Subcutaneous abdominal adipose tissue (tissue), 5 donors: ENCODE results near the gene UTF1.

Experiments used
- H3K27ac ChIP-seq: one replicate; pipeline ENCODE4 v1.7.0; 2013; ENCODE audit warnings: low read depth, mild to moderate bottlenecking, inconsistent platforms, low read length, moderate library complexity
- H3K27me3 ChIP-seq, 5 donors: one replicate each; pipeline ENCODE4 v1.7.0; 2013; ENCODE audit warnings: low read length in 5 of 5, inconsistent platforms in 1 of 5; ENCODE audit not compliant: control insufficient read depth in 5 of 5, insufficient read depth in 4 of 5
- H3K36me3 ChIP-seq, 5 donors: one replicate each; pipeline ENCODE4 v1.7.0; 2013; ENCODE audit warnings: low read length in 5 of 5; ENCODE audit not compliant: control insufficient read depth in 5 of 5, insufficient read depth in 5 of 5
- H3K4me1 ChIP-seq, 5 donors: one replicate each; pipeline ENCODE4 v1.7.0; 2013; ENCODE audit warnings: low read length in 5 of 5, mild to moderate bottlenecking in 3 of 5, moderate library complexity in 1 of 5; ENCODE audit not compliant: control insufficient read depth in 5 of 5, insufficient read depth in 5 of 5
- H3K4me3 ChIP-seq, 5 donors: one replicate each; pipeline ENCODE4 v1.7.0; 2013; ENCODE audit warnings: low read length in 5 of 5, low read depth in 1 of 5
- H3K9ac ChIP-seq, 5 donors: one replicate each; pipeline ENCODE4 v1.7.0; 2013; ENCODE audit warnings: low read length in 5 of 5, mild to moderate bottlenecking in 4 of 5, moderate library complexity in 3 of 5
- H3K9me3 ChIP-seq, 5 donors: one replicate each; pipeline ENCODE4 v1.7.0; 2013; ENCODE audit warnings: low read length in 5 of 5; ENCODE audit not compliant: control insufficient read depth in 5 of 5
- donor health status: healthy.
- donor health status: healthy.
- donor health status: healthy.
- donor health status: healthy.
- donor health status: healthy.

The UTF1 gene

GRCh38 chr10:133276435-133277201 is 46.6 kb downstream of the UTF1 start, which contains the start of gene ADAM8:
Gene ADAM8, minus strand, starts transcription at chr10:133276868. Its CDS starts 51 bp downstream, at chr10:133276817.
- Histone ChIP-seq H3K4me3 (peak within 1 kb of the TSS in 3 of 5 donors; percentile 23 to 46 (median 41)), H3K27me3 (peaks cover 12 to 33% (median 26%) of the 10 kb centered on the region in 5 donors), H3K4me1 (peaks cover 0 to 34% (median 11%) of the 10 kb centered on the region in 5 donors), H3K9ac (no peak within 1 kb of the TSS), H3K27ac (no peak within 1 kb of the TSS), H3K9me3 (no peaks in the 10 kb centered on the region), H3K36me3 (peaks cover 0 to 35% (median 30%) of the 10 kb centered on the region in 5 donors)

- peaks cover 0 to 34% (median 11%) of the 10 kb centered on the region in 5 donors for H3K4me1 ChIP-seq
These were observed 47.4 kb downstream of the UTF1 start for GRCh38 chr10:133277277-133277992.

GRCh38 chr10:133277993-133278576 is 48.1 kb downstream of the UTF1 start:
- peak overlapping the region in 1 of 5 donors; percentile 3 for H3K4me3 ChIP-seq
- H3K9ac ChIP-seq: no peak overlapping the region
- H3K4me1 ChIP-seq: peaks cover 0 to 34% (median 11%) of the 10 kb centered on the region in 5 donors
- H3K27me3 ChIP-seq: peaks cover 12 to 30% (median 26%) of the 10 kb centered on the region in 5 donors
- H3K27ac ChIP-seq: no peak overlapping the region
- no peaks in the 10 kb centered on the region for H3K9me3 ChIP-seq
- H3K36me3 ChIP-seq: peaks cover 0 to 46% (median 44%) of the 10 kb centered on the region in 5 donors

More at GRCh38 chr10:133277277-133277992, 47.4 kb downstream of the UTF1 start:
- Histone ChIP-seq H3K27ac (no peak overlapping the region), H3K9me3 (no peaks in the 10 kb centered on the region), H3K27me3 (peaks cover 12 to 33% (median 26%) of the 10 kb centered on the region in 5 donors), H3K36me3 (peaks cover 0 to 39% (median 38%) of the 10 kb centered on the region in 5 donors), H3K4me3 (no peak overlapping the region), H3K9ac (no peak overlapping the region)

- H3K27ac ChIP-seq: no peak overlapping the region
- H3K9me3 ChIP-seq: no peaks in the 10 kb centered on the region
- no peak overlapping the region for H3K9ac ChIP-seq
- peaks cover 0 to 52% (median 51%) of the 10 kb centered on the region in 5 donors for H3K36me3 ChIP-seq
- peaks cover 0 to 34% (median 11%) of the 10 kb centered on the region in 5 donors for H3K4me1 ChIP-seq
- H3K4me3 ChIP-seq: peak overlapping the region in 1 of 5 donors; percentile 3
- H3K27me3 ChIP-seq: peaks cover 12 to 26% (median 24%) of the 10 kb centered on the region in 5 donors
These were observed 48.7 kb downstream of the UTF1 start for GRCh38 chr10:133278577-133279265.

GRCh38 chr10:133279326-133280226 is 49.6 kb downstream of the UTF1 start:
- Histone ChIP-seq H3K4me3 (no peak overlapping the region), H3K4me1 (peaks cover 0 to 34% (median 11%) of the 10 kb centered on the region in 5 donors), H3K27ac (no peak overlapping the region), H3K9ac (no peak overlapping the region), H3K27me3 (peaks cover 12 to 23% (median 21%) of the 10 kb centered on the region in 5 donors), H3K9me3 (no peaks in the 10 kb centered on the region), H3K36me3 (peaks cover 0 to 61% (median 59%) of the 10 kb centered on the region in 5 donors)

GRCh38 chr10:133280391-133281059 is 50.5 kb downstream of the UTF1 start:
- Histone ChIP-seq H3K9me3 (no peaks in the 10 kb centered on the region), H3K9ac (no peak overlapping the region), H3K4me3 (no peak overlapping the region), H3K4me1 (peaks cover 0 to 29% (median 11%) of the 10 kb centered on the region in 5 donors), H3K27me3 (peaks cover 10 to 15% (median 12%) of the 10 kb centered on the region in 5 donors), H3K36me3 (peaks cover 0 to 70% (median 69%) of the 10 kb centered on the region in 5 donors), H3K27ac (no peak overlapping the region)

- Histone ChIP-seq H3K36me3 (peaks cover 4 to 76% (median 74%) of the 10 kb centered on the region in 5 donors), H3K9ac (no peak overlapping the region), H3K9me3 (no peaks in the 10 kb centered on the region), H3K27me3 (peaks cover 5 to 10% (median 6%) of the 10 kb centered on the region in 5 donors), H3K27ac (no peak overlapping the region), H3K4me1 (peaks cover 0 to 24% (median 8%) of the 10 kb centered on the region in 5 donors), H3K4me3 (no peak overlapping the region)
These were observed 51.1 kb downstream of the UTF1 start for GRCh38 chr10:133281084-133281483.
